K562 (cell line): ENCODE data around the gene EXOC6. TPM values are rescaled to one million over a fixed set of nuclear protein-coding genes. Genes with fewer than 3 reads are reported as not detected.

Source experiments
- E2F3 ChIP-seq: fragments of 250-450 bp; sonication (Bioruptor Pico); IDR thresholded peaks from 2 replicates; pipeline ENCODE4 v1.4.0; 2020; ENCODE audit warnings: mild to moderate bottlenecking
- HNRNPLL ChIP-seq: fragments of 200-400 bp; formaldehyde crosslinking; IDR thresholded peaks from 2 replicates; pipeline ENCODE4 v1.6.1; 2017; ENCODE audit warnings: low read length, low read depth, mild to moderate bottlenecking; ENCODE audit not compliant: poor library complexity, severe bottlenecking
- KDM2B ChIP-seq: fragments of 250-450 bp; sonication (Bioruptor Pico); IDR thresholded peaks from 2 replicates; pipeline ENCODE4 v1.8.0; 2021; ENCODE audit warnings: mild to moderate bottlenecking, moderate library complexity
- KDM5B ChIP-seq: fragments of 200-600 bp; sonication (generic); IDR thresholded peaks from 2 replicates; pipeline ENCODE4 v1.6.1; 2012; ENCODE audit warnings: low read depth, mild to moderate bottlenecking, moderate library complexity, low read length, control low read depth, inconsistent platforms; ENCODE audit not compliant: insufficient replicate concordance
- MCM7 ChIP-seq, 2 experiments: fragments of 450-650 bp; IDR thresholded peaks; 2 replicates each; pipeline ENCODE4 v1.6.1; 2016 to 2018
- MTA3 ChIP-seq: fragments of 450-650 bp; formaldehyde crosslinking; IDR thresholded peaks from 2 replicates; pipeline ENCODE4 v1.6.1; 2017; ENCODE audit warnings: mild to moderate bottlenecking, borderline replicate concordance
- POLR2H ChIP-seq: IDR thresholded peaks from 2 replicates; pipeline ENCODE4 v1.6.1; 2016; ENCODE audit warnings: missing genetic modification characterization, low read depth, mild to moderate bottlenecking, control low read depth, missing compliant biosample characterization, moderate library complexity
- PYGO2 ChIP-seq: fragments of 450-650 bp; IDR thresholded peaks from 2 replicates; pipeline ENCODE4 v1.6.1; 2016; ENCODE audit warnings: mild to moderate bottlenecking, missing genetic modification characterization, moderate library complexity, missing compliant biosample characterization
- RNF2 ChIP-seq: sonication (generic); IDR thresholded peaks from 2 replicates; pipeline ENCODE4 v1.6.1; 2016
- SP2 ChIP-seq: IDR thresholded peaks from 2 replicates; pipeline ENCODE4 v1.6.1; 2011; ENCODE audit warnings: mild to moderate bottlenecking, low read depth, low read length, moderate library complexity; ENCODE audit not compliant: poor library complexity, severe bottlenecking; ENCODE audit errors: extremely low read depth
- XRCC3 ChIP-seq: fragments of 450-650 bp; IDR thresholded peaks from 2 replicates; pipeline ENCODE4 v1.6.1; 2017; ENCODE audit warnings: mild to moderate bottlenecking, moderate library complexity
- ZNF23 ChIP-seq: fragments of 250-450 bp; sonication (Bioruptor Pico); IDR thresholded peaks from 2 replicates; pipeline ENCODE4 v1.4.0; 2020; ENCODE audit warnings: mild to moderate bottlenecking
- ZNF668 ChIP-seq: fragments of 250-450 bp; sonication (Bioruptor Pico); IDR thresholded peaks from 2 replicates; pipeline ENCODE4 v1.8.0; 2022; ENCODE audit warnings: mild to moderate bottlenecking, inconsistent platforms
- polyA plus RNA-seq, 8 experiments: library from polyadenylated mRNA; depleted of rRNA in 4 of 8; stranded (reverse) in 5 of 8; unstranded in 3 of 8; fragments of >200 nt; fragmentation: Nextera tagmentation in 2 of 8; fragmentation: Illumina TruSeq in 1 of 8; extraction: Ambion mirVana in 2 of 8; extraction: Trizol in 1 of 8; gene quantifications; 2 replicates each; pipeline versions ENCODE4 v1.2.1 to v1.2.3, GENCODE V29; 2011 to 2014; ENCODE audit warnings: inconsistent platforms in 1 of 8, missing spikeins in 1 of 8
- total RNA-seq, 7 experiments: library from RNA; depleted of rRNA in 6 of 7; stranded (reverse); fragments of >200 nt in 6 of 7; fragmentation: Illumina TruSeq in 2 of 7; extraction: Trizol in 2 of 7; gene quantifications; 2 replicates each; pipeline versions ENCODE4 v1.2.1 to v1.2.3, GENCODE V29; 2011 to 2021; ENCODE audit warnings: low replicate concordance in 1 of 7
- TF ChIP-seq, protein P1 (sequence below): fragments of 250-450 bp; sonication (Bioruptor Pico); IDR thresholded peaks from 2 replicates; pipeline ENCODE4 v1.8.0; 2021; ENCODE audit warnings: borderline replicate concordance, mild to moderate bottlenecking, moderate library complexity; ENCODE audit not compliant: poor library complexity, severe bottlenecking
- TF ChIP-seq, protein P2 (sequence below): fragments of 450-650 bp; IDR thresholded peaks from 2 replicates; pipeline ENCODE4 v1.6.1; 2016; ENCODE audit warnings: mild to moderate bottlenecking, moderate library complexity
- TF ChIP-seq, protein P3 (sequence below): fragments of 450-650 bp; IDR thresholded peaks from 2 replicates; pipeline ENCODE4 v1.6.1; 2016

Gene EXOC6
- total and polyA plus RNA-seq, 9 of the 15 experiments (the other 6 are each of a cell fraction or from before 2014, with no cell fraction given) = 13.9 to 42.8 (median 24.9) TPM

DNA sequence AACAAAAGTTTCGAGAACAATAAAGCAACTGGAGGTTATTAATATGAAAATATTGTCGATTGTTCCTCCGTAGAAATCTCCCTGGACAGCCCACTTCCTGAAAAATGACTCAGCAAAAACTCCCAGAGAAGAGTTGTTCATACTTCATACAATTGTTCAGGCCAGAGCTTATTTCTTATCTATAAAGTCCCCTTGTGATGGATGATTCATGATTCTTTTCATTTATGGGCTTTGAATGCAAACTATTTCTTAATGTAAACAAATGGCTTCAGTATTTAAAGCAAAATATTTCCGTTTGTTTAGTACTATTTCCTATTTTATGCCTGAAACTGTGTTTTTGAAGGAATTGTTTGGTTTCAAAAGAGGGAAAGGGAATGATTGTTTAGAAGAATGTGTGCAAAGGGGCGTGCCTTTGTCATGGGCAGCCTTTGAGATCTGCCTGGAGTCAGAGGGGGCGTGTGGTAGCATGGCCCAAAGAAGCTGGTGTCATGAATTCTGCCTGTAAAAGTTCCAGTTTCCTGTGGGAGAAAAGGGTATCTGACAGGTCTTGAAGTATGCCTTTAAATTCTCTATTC lies 26.2 kb upstream of the EXOC6 start (continued):
- TF ChIP-seq, protein P1, sequence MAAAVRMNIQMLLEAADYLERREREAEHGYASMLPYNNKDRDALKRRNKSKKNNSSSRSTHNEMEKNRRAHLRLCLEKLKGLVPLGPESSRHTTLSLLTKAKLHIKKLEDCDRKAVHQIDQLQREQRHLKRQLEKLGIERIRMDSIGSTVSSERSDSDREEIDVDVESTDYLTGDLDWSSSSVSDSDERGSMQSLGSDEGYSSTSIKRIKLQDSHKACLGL = no peak
- TF ChIP-seq ZNF668 (CRISPR knock-in tag) (no peak), HNRNPLL (no peak), SP2 (no peak), KDM2B (CRISPR knock-in tag) (no peak), XRCC3 (no peak), KDM5B (no peak), MTA3 (no peak), ZNF23 (CRISPR knock-in tag) (no peak), MCM7 (IDR thresholded peaks at IDR 0.05) (no peak), PYGO2 (tag) (no peak), E2F3 (CRISPR knock-in tag) (no peak), RNF2 (no peak), POLR2H (tag) (peak; percentile 47; the same call in 1 of the 2 replicates)
- TF ChIP-seq, protein P2, sequence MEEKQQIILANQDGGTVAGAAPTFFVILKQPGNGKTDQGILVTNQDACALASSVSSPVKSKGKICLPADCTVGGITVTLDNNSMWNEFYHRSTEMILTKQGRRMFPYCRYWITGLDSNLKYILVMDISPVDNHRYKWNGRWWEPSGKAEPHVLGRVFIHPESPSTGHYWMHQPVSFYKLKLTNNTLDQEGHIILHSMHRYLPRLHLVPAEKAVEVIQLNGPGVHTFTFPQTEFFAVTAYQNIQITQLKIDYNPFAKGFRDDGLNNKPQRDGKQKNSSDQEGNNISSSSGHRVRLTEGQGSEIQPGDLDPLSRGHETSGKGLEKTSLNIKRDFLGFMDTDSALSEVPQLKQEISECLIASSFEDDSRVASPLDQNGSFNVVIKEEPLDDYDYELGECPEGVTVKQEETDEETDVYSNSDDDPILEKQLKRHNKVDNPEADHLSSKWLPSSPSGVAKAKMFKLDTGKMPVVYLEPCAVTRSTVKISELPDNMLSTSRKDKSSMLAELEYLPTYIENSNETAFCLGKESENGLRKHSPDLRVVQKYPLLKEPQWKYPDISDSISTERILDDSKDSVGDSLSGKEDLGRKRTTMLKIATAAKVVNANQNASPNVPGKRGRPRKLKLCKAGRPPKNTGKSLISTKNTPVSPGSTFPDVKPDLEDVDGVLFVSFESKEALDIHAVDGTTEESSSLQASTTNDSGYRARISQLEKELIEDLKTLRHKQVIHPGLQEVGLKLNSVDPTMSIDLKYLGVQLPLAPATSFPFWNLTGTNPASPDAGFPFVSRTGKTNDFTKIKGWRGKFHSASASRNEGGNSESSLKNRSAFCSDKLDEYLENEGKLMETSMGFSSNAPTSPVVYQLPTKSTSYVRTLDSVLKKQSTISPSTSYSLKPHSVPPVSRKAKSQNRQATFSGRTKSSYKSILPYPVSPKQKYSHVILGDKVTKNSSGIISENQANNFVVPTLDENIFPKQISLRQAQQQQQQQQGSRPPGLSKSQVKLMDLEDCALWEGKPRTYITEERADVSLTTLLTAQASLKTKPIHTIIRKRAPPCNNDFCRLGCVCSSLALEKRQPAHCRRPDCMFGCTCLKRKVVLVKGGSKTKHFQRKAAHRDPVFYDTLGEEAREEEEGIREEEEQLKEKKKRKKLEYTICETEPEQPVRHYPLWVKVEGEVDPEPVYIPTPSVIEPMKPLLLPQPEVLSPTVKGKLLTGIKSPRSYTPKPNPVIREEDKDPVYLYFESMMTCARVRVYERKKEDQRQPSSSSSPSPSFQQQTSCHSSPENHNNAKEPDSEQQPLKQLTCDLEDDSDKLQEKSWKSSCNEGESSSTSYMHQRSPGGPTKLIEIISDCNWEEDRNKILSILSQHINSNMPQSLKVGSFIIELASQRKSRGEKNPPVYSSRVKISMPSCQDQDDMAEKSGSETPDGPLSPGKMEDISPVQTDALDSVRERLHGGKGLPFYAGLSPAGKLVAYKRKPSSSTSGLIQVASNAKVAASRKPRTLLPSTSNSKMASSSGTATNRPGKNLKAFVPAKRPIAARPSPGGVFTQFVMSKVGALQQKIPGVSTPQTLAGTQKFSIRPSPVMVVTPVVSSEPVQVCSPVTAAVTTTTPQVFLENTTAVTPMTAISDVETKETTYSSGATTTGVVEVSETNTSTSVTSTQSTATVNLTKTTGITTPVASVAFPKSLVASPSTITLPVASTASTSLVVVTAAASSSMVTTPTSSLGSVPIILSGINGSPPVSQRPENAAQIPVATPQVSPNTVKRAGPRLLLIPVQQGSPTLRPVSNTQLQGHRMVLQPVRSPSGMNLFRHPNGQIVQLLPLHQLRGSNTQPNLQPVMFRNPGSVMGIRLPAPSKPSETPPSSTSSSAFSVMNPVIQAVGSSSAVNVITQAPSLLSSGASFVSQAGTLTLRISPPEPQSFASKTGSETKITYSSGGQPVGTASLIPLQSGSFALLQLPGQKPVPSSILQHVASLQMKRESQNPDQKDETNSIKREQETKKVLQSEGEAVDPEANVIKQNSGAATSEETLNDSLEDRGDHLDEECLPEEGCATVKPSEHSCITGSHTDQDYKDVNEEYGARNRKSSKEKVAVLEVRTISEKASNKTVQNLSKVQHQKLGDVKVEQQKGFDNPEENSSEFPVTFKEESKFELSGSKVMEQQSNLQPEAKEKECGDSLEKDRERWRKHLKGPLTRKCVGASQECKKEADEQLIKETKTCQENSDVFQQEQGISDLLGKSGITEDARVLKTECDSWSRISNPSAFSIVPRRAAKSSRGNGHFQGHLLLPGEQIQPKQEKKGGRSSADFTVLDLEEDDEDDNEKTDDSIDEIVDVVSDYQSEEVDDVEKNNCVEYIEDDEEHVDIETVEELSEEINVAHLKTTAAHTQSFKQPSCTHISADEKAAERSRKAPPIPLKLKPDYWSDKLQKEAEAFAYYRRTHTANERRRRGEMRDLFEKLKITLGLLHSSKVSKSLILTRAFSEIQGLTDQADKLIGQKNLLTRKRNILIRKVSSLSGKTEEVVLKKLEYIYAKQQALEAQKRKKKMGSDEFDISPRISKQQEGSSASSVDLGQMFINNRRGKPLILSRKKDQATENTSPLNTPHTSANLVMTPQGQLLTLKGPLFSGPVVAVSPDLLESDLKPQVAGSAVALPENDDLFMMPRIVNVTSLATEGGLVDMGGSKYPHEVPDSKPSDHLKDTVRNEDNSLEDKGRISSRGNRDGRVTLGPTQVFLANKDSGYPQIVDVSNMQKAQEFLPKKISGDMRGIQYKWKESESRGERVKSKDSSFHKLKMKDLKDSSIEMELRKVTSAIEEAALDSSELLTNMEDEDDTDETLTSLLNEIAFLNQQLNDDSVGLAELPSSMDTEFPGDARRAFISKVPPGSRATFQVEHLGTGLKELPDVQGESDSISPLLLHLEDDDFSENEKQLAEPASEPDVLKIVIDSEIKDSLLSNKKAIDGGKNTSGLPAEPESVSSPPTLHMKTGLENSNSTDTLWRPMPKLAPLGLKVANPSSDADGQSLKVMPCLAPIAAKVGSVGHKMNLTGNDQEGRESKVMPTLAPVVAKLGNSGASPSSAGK = no peak; the same call in 1 of the 2 replicates
- TF ChIP-seq, protein P3, sequence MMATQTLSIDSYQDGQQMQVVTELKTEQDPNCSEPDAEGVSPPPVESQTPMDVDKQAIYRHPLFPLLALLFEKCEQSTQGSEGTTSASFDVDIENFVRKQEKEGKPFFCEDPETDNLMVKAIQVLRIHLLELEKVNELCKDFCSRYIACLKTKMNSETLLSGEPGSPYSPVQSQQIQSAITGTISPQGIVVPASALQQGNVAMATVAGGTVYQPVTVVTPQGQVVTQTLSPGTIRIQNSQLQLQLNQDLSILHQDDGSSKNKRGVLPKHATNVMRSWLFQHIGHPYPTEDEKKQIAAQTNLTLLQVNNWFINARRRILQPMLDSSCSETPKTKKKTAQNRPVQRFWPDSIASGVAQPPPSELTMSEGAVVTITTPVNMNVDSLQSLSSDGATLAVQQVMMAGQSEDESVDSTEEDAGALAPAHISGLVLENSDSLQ = peak; percentile 69
